GM12892 (cell line): ENCODE measurements around the gene NF2.

Experiments used
- POLR2A ChIP-seq: IDR thresholded peaks from 2 replicates; pipeline ENCODE4 v1.6.1; 2011; ENCODE audit warnings: low read depth, low read length, control low read depth
- POLR2AphosphoS5 ChIP-seq: IDR thresholded peaks from 2 replicates; pipeline ENCODE4 v1.6.1; 2011; ENCODE audit warnings: low read depth, low read length, control low read depth

GRCh38 chr22:29660021-29660420, 56.6 kb downstream of the NF2 start:
- TF ChIP-seq POLR2A, result no peak
- TF ChIP-seq POLR2AphosphoS5, result no peak
